DND-41 (cell line): ENCODE data around the gene AIFM1.

Source experiments
- CTCF ChIP-seq: IDR thresholded peaks from 2 replicates; pipeline ENCODE4 v1.5.1; 2012; ENCODE audit warnings: borderline replicate concordance, low read length, moderate library complexity, mild to moderate bottlenecking; ENCODE audit not compliant: poor library complexity, severe bottlenecking; ENCODE audit errors: extremely low read depth
- EZH2 ChIP-seq: IDR thresholded peaks from 3 replicates; pipeline ENCODE4 v1.6.1; 2012; ENCODE audit warnings: borderline replicate concordance, low read depth, mild to moderate bottlenecking, moderate library complexity, low read length, inconsistent platforms; ENCODE audit not compliant: severe bottlenecking

DNA sequence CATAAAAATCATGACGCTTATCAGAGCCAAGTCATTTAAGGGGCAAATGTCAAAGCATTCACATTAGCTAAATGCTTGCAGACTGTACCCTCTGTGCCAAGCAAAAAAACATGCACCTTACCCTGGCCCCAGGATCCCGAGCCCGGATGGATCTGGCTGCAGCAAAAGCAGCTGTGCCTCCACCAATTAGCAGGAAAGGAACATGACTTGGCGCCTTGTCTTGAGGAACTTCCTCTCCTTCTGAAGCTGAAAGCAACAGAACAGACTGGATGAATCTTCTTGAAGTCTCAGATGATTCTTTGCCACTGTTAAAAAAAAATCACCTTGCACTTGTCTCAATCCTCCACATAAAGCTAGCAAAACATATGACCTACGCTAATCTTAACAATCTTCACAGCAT, 18.0 kb downstream of the AIFM1 start:
- TF ChIP-seq CTCF, result no peak
- no peak for TF ChIP-seq EZH2
